K562 (cell line): ENCODE results near the gene SHISA5. TPM values are rescaled to one million over a fixed set of nuclear protein-coding genes. Genes with fewer than 3 reads are reported as not detected.

Experiments
- ATAC-seq: fragments of 200-7000 bp; cut with Tn5 transposase; 3 replicates; pipeline ENCODE4 v1.9.1; 2020; ENCODE audit warnings: moderate library complexity
- BruUV-seq: library from RNA; stranded (reverse); fragments of 400-500 nt; replicated peaks from 2 replicates; lab custom pipeline; 2021; lab: Mats Ljungman, UMichigan
- CTCF ChIA-PET: fragments of 300-600 bp; formaldehyde crosslinking; extraction: SDS; loops from one replicate; lab custom pipeline; 2021; ENCODE audit warnings: low intra/inter-chr PET ratio; lab: Yijun Ruan, JAX
- POLR2A ChIA-PET: fragments of 300-600, 350-650 bp; sonication (Branson Sonifier 250); formaldehyde crosslinking; extraction: SDS; loops from one replicate; lab custom pipeline; 2021; ENCODE audit warnings: antibody characterized with exemption, inconsistent platforms; lab: Yijun Ruan, JAX
- DNase-seq, 4 experiments: peaks; one replicate each; pipeline versions ENCODE4 v3.0.0 to v3.0.0-alpha.2; 2011 to 2018; ENCODE audit warnings: low spot score in 3 of 4, mixed read lengths in 3 of 4; ENCODE audit errors: extremely low read depth in 1 of 4
- FAIRE-seq: peaks from 2 replicates; lab custom pipeline; 2011; peaks lifted over from hg19 to GRCh38; lab: Jason Lieb, UNC
- H2AFZ ChIP-seq: 2 replicates; pipeline ENCODE4 v1.6.0; 2011; ENCODE audit warnings: low read depth, low read length, control low read depth, inconsistent platforms
- H3K27ac ChIP-seq: fragments of 200-600 bp; 3 replicates; pipeline ENCODE4 v1.8.0; 2011; ENCODE audit warnings: low read depth, mild to moderate bottlenecking, control low read depth, inconsistent platforms, low read length, moderate library complexity, mixed read lengths; ENCODE audit errors: extremely low read depth
- H3K27me3 ChIP-seq, 2 experiments: fragments of 300-600 bp in 1 of 2; 2 replicates in 1 of 2; 3 replicates in 1 of 2; pipeline versions ENCODE4 v1.6.0 to v1.8.0; 2011; ENCODE audit warnings: inconsistent platforms in 2 of 2, low read length in 2 of 2, mild to moderate bottlenecking in 1 of 2, mixed read lengths in 1 of 2, moderate library complexity in 1 of 2; ENCODE audit not compliant: control insufficient read depth in 2 of 2, insufficient read depth in 2 of 2
- H3K36me3 ChIP-seq: fragments of 300-600 bp; 3 replicates; pipeline ENCODE4 v1.8.0; 2011; ENCODE audit warnings: mild to moderate bottlenecking, low read length, inconsistent platforms; ENCODE audit not compliant: control insufficient read depth, insufficient read depth
- H3K4me1 ChIP-seq, 2 experiments: fragments of 200-600 bp in 1 of 2; replicated peaks in 1 of 2; 2 replicates in 1 of 2; 3 replicates in 1 of 2; pipeline versions ENCODE4 v1.5.1 to v1.8.0; 2011; ENCODE audit warnings: inconsistent platforms in 2 of 2, low read length in 2 of 2, mild to moderate bottlenecking in 1 of 2, mixed read lengths in 1 of 2, moderate library complexity in 1 of 2; ENCODE audit not compliant: control insufficient read depth in 2 of 2, insufficient read depth in 2 of 2
- H3K4me2 ChIP-seq: 2 replicates; pipeline ENCODE4 v1.6.1; 2011; ENCODE audit warnings: low read length, control low read depth, inconsistent platforms, mixed read lengths; ENCODE audit not compliant: insufficient read depth
- H3K4me3 ChIP-seq: fragments of 200-600 bp; sonication (generic), shearing (Covaris generic); 2 replicates; pipeline ENCODE4 v1.5.1; 2016; ENCODE audit warnings: control low read depth, inconsistent platforms
- H3K79me2 ChIP-seq: fragments of 200-600 bp; 3 replicates; pipeline ENCODE4 v1.8.0; 2011; ENCODE audit warnings: low read length, inconsistent platforms; ENCODE audit not compliant: control insufficient read depth, insufficient read depth
- H3K9ac ChIP-seq, 2 experiments: 2 replicates each; pipeline versions ENCODE4 v1.6.0 to v1.6.1; 2011; ENCODE audit warnings: low read depth in 2 of 2, low read length in 2 of 2, control low read depth in 1 of 2, inconsistent platforms in 1 of 2, mild to moderate bottlenecking in 1 of 2, mixed read lengths in 1 of 2; ENCODE audit not compliant: insufficient read depth in 1 of 2
- H3K9me1 ChIP-seq: one replicate; pipeline ENCODE4 v1.6.0; 2011; ENCODE audit warnings: inconsistent platforms, mild to moderate bottlenecking, low read length, moderate library complexity; ENCODE audit not compliant: control insufficient read depth, insufficient read depth
- H3K9me3 ChIP-seq: replicated peaks from 2 replicates; pipeline ENCODE4 v1.5.1; 2011; ENCODE audit warnings: low read depth, low read length, inconsistent platforms; ENCODE audit not compliant: control insufficient read depth, insufficient read depth
- H4K20me1 ChIP-seq: replicated peaks from 2 replicates; pipeline ENCODE4 v1.6.1; 2011; ENCODE audit warnings: low read length, inconsistent platforms, mixed read lengths; ENCODE audit not compliant: control insufficient read depth, insufficient read depth
- NCOA2 ChIP-seq, 2 experiments: fragments of 450-650 bp; IDR thresholded peaks; 2 replicates each; pipeline ENCODE4 v1.6.1; 2018; ENCODE audit warnings: mild to moderate bottlenecking in 2 of 2, moderate library complexity in 1 of 2; ENCODE audit not compliant: partially characterized antibody in 2 of 2
- NCOR1 ChIP-seq: fragments of 450-650 bp; IDR thresholded peaks from 2 replicates; pipeline ENCODE4 v1.6.1; 2016; ENCODE audit warnings: mild to moderate bottlenecking, moderate library complexity
- NFATC3 ChIP-seq: fragments of 450-650 bp; IDR thresholded peaks from 2 replicates; pipeline ENCODE4 v1.6.1; 2017; ENCODE audit warnings: mild to moderate bottlenecking
- NFYB ChIP-seq: IDR thresholded peaks from 2 replicates; pipeline ENCODE4 v1.6.1; 2011; ENCODE audit warnings: mild to moderate bottlenecking, moderate library complexity; ENCODE audit not compliant: insufficient read length; ENCODE audit errors: extremely low read depth
- ZFP36 ChIP-seq: fragments of 150-350 bp; IDR thresholded peaks from 2 replicates; pipeline ENCODE4 v1.6.1; 2018; ENCODE audit warnings: low read length, low read depth; ENCODE audit not compliant: partially characterized antibody
- WGBS: fragments of 100-300 bp; shearing (Covaris generic); methylation state at CpG from one replicate; pipeline ENCODE4 v1.1.6; 2016; ENCODE audit warnings: low coverage, mixed read lengths; ENCODE audit not compliant: insufficient coverage; ENCODE audit errors: missing lambda C conversion rate; 5-methylcytosine and 5-hydroxymethylcytosine counted together
- in situ Hi-C: fragments of 300-500 bp; cut with MboI; formaldehyde crosslinking; loops from 4 replicates; pipeline ENCODE4 v1.15.0; 2018; ENCODE audit warnings: inconsistent platforms, mixed read lengths
- intact Hi-C: fragments of 100-400 bp; cut with micrococcal nuclease; formaldehyde crosslinking; loops from 2 replicates; pipeline ENCODE4 v1.14.2; 2022
- polyA plus RNA-seq, 8 experiments: library from polyadenylated mRNA; depleted of rRNA in 4 of 8; stranded (reverse) in 5 of 8; unstranded in 3 of 8; fragments of >200 nt; fragmentation: Nextera tagmentation in 2 of 8; fragmentation: Illumina TruSeq in 1 of 8; extraction: Ambion mirVana in 2 of 8; extraction: Trizol in 1 of 8; gene quantifications; 2 replicates each; pipeline versions ENCODE4 v1.2.1 to v1.2.3, GENCODE V29; 2011 to 2014; ENCODE audit warnings: inconsistent platforms in 1 of 8, missing spikeins in 1 of 8
- total RNA-seq, 7 experiments: library from RNA; depleted of rRNA in 6 of 7; stranded (reverse); fragments of >200 nt in 6 of 7; fragmentation: Illumina TruSeq in 2 of 7; extraction: Trizol in 2 of 7; gene quantifications; 2 replicates each; pipeline versions ENCODE4 v1.2.1 to v1.2.3, GENCODE V29; 2011 to 2021; ENCODE audit warnings: low replicate concordance in 1 of 7

Gene SHISA5
- total and polyA plus RNA-seq, 9 of the 15 experiments (the other 6 are each of a cell fraction or from before 2014, with no cell fraction given) = 8.4 to 85.8 (median 56.1) TPM

DNA sequence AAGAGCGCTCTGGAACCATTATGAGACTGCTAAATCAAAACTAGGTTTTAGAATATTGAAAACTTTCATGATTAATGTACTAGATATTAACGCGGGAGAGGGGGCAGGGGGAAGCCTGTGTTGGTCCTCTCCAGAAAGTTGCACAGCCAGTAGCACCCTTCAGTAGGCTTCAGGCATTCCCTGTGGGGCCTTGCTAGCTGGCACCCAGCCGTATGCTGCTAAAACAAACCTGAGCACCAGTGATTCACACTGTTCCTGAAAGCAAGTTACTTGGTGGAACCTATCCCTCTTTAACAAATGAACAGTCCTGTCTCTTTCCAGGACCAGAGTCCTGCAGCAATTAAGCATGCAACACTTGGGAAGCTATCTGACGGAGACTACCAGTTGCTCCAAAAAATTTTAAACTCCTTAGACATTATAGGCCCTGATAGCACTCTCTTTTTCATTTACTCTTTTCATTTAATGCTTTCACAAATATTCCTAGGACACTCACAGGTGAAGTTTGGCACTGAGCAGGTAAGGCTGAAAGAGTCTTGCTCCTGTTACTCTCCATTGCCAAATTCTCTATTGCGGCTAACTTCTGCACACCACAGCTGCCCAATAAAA is 58.6 kb downstream of the SHISA5 start:
- ATAC-seq (no peak), DNase-seq (no peak), FAIRE-seq (no peak)
- no peaks in the 10 kb centered on the region for H4K20me1 ChIP-seq
- in situ Hi-C loops = no loop called here
- ChIA-PET POLR2A (interaction anchor here (0.6 to 2.8 kb wide), 6 partner anchors 9 to 179 kb away, joined by 3 to 21 read pairs (median 4); no protein-coding TSS in a partner anchor), CTCF (no interaction called here)
- peak overlapping the region; percentile 91 for H3K4me2 ChIP-seq
- peaks cover 38% of the 10 kb centered on the region; the same call in 2 of the 3 replicates for H3K36me3 ChIP-seq
- peak overlapping the region; percentile 83 to 93; a peak in 3 of 4 replicates for H3K9ac ChIP-seq
- peaks cover 52% of the 10 kb centered on the region for H3K79me2 ChIP-seq
- peaks cover 5 to 18% of the 10 kb centered on the region in 2 experiments; a peak in 4 of 5 replicates for H3K4me1 ChIP-seq
- intact Hi-C loops = no loop called here
- H3K4me3 ChIP-seq = peak overlapping the region; percentile 88
- H3K9me3 ChIP-seq = no peaks in the 10 kb centered on the region
- WGBS = 75% methylated on average over 4 of the region's 6 CpGs
- H2AFZ ChIP-seq = no peak overlapping the region
- no peak for TF ChIP-seq ZFP36
- no peak for TF ChIP-seq NFYB
- TF ChIP-seq NFATC3 = no peak
- no peak for TF ChIP-seq NCOA2 (IDR thresholded peaks at IDR 0.05; ENCODE audit: partially characterized antibody in 2 of 2)
- TF ChIP-seq NCOR1 = no peak
- no peaks in the 10 kb centered on the region; a peak in 1 of 5 replicates for H3K27me3 ChIP-seq
- H3K9me1 ChIP-seq = no peaks in the 10 kb centered on the region
- no TSS peak for BruUV-seq
- no peak overlapping the region for H3K27ac ChIP-seq
